HG03139 (cell line): ENCODE measurements around the gene CCDC9.
"Not testable (repeated sequence)": the region's sequence is repeated elsewhere in the genome, so short reads cannot be mapped to it uniquely, and the experiment has no call there.

Experiments
- ATAC-seq: cut with Tn5 transposase; IDR thresholded peaks from one replicate; pipeline ENCODE4 v1.9.1; 2021; ENCODE audit not compliant: unreplicated experiment

Gene CCDC9

GRCh38 chr19:47231215-47232054 is 24.9 kb upstream of the CCDC9 start:
- no peak for ATAC-seq

- no peak for ATAC-seq
These were observed 23.7 kb upstream of the CCDC9 start for GRCh38 chr19:47232422-47233211.

GRCh38 chr19:47236072-47236675 is 20.2 kb upstream of the CCDC9 start:
- no peak for ATAC-seq

GRCh38 chr19:47239152-47239551 is 17.2 kb upstream of the CCDC9 start:
- ATAC-seq, result no peak

- ATAC-seq, result no peak
These were observed 16.6 kb upstream of the CCDC9 start for GRCh38 chr19:47239610-47240296.

- ATAC-seq, result no peak
These were observed 15.8 kb upstream of the CCDC9 start for GRCh38 chr19:47240556-47240955.

GRCh38 chr19:47240996-47241918 is 15.1 kb upstream of the CCDC9 start:
- ATAC-seq, result no peak

GRCh38 chr19:47241919-47242577 is 14.3 kb upstream of the CCDC9 start:
- no peak for ATAC-seq

- no peak for ATAC-seq
These were observed 13.0 kb upstream of the CCDC9 start for GRCh38 chr19:47243364-47243775.

GRCh38 chr19:47243776-47244547 is 12.4 kb upstream of the CCDC9 start:
- peak; percentile 63 for ATAC-seq

GRCh38 chr19:47247308-47247990 is 8.9 kb upstream of the CCDC9 start:
- ATAC-seq, result no peak

- ATAC-seq, result not testable (repeated sequence)
These were observed 3.3 kb upstream of the CCDC9 start for GRCh38 chr19:47253016-47253415.

GRCh38 chr19:47253467-47253881 is 2.9 kb upstream of the CCDC9 start:
- no peak for ATAC-seq

GRCh38 chr19:47253970-47254369 is 2.4 kb upstream of the CCDC9 start:
- ATAC-seq, result no peak

GRCh38 chr19:47256693-47257410 is 527 bp downstream of the CCDC9 start:
- peak; percentile 58 for ATAC-seq

GRCh38 chr19:47257411-47258169 is 1.3 kb downstream of the CCDC9 start:
- peak; percentile 1 for ATAC-seq

- no peak for ATAC-seq
These were observed 2.1 kb downstream of the CCDC9 start for GRCh38 chr19:47258434-47258833.
